H1 (cell line): Measurements from ENCODE around the gene NET1. TPM values are rescaled to one million over a fixed set of nuclear protein-coding genes. Genes with fewer than 3 reads are reported as not detected.

Experiments used
- ATF3 ChIP-seq: IDR thresholded peaks from 2 replicates; pipeline ENCODE4 v1.6.1; 2011; ENCODE audit warnings: low read depth, mild to moderate bottlenecking, low read length; ENCODE audit not compliant: insufficient read depth
- BRCA1 ChIP-seq: IDR thresholded peaks from 2 replicates; pipeline ENCODE4 v1.6.1; 2012; ENCODE audit warnings: low read depth, low read length, improper control_type of control experiment
- polyA plus RNA-seq, 7 experiments: library from polyadenylated mRNA; depleted of rRNA in 3 of 7; stranded (reverse) in 5 of 7; unstranded in 2 of 7; fragments of >200 nt in 5 of 7; fragments of 200-250 nt in 2 of 7; gene quantifications; 1 replicate in 5 of 7; 2 replicates in 1 of 7; 4 replicates in 1 of 7; pipeline versions ENCODE4 v1.2.1 to v1.2.3, GENCODE V29; 2011 to 2013; ENCODE audit warnings: missing spikeins in 2 of 7, mixed read lengths in 2 of 7
- total RNA-seq: library from RNA; stranded (reverse); fragmentation: NEBNext Ultra II Directional; extraction: Animal tissue kit (Norgen Biotek cat#: 25700); gene quantifications from 2 replicates; pipeline ENCODE4 v1.2.1, GENCODE V29; 2021

NET1 gene
- total and polyA plus RNA-seq, 2 of the 8 experiments (the other 6 are each of a cell fraction or from before 2014, with no cell fraction given), result 21.5 to 117 TPM

GRCh38 chr10:5508161-5508604 is 95.8 kb downstream of the NET1 start (continued):
- TF ChIP-seq BRCA1 (no peak), ATF3 (no peak)

Other genes starting within 250 kb of the NET1 start
- not detected in 2 replicates for gene AKR1C8, start 227.4 kb upstream of the NET1 start, total RNA-seq
- gene AKR1C8, start 227.4 kb upstream of the NET1 start, polyA plus RNA-seq (2011; rRNA removed), result not detected in 2 replicates
- not detected in 2 replicates for gene AKR1C4, start 215.7 kb upstream of the NET1 start, total RNA-seq
- gene AKR1C4, start 215.7 kb upstream of the NET1 start, polyA plus RNA-seq (2011; rRNA removed), result not detected in 2 replicates
- gene UCN3, start 47.6 kb upstream of the NET1 start, total RNA-seq, result not detected in 2 replicates
- gene UCN3, start 47.6 kb upstream of the NET1 start, polyA plus RNA-seq (2011; rRNA removed), result not detected in 2 replicates
- gene TUBAL3, start 7.7 kb upstream of the NET1 start, total RNA-seq, result not detected in 2 replicates
- 0.05 and 0.17 TPM in 2 replicates for gene TUBAL3, start 7.7 kb upstream of the NET1 start, polyA plus RNA-seq (2011; rRNA removed)
- 0.38 TPM in 1 of 2 replicates, not detected in the other for gene CALML5, start 87.0 kb downstream of the NET1 start, total RNA-seq
- 0.09 TPM in 1 of 2 replicates, not detected in the other for gene CALML5, start 87.0 kb downstream of the NET1 start, polyA plus RNA-seq (2011; rRNA removed)
- gene CALML3, start 112.4 kb downstream of the NET1 start, total RNA-seq, result not detected in 2 replicates
- gene CALML3, start 112.4 kb downstream of the NET1 start, polyA plus RNA-seq (2011; rRNA removed), result not detected in 2 replicates